Ishikawa (cell line): ENCODE results near the gene HOXC6.
A peak's percentile ranks its signal among the peaks of the same experiment; 100 is the strongest.

ENCODE experiments used
- CEBPB ChIP-seq: IDR thresholded peaks from 2 replicates; pipeline ENCODE4 v1.6.1; 2012
- CREB1 ChIP-seq: IDR thresholded peaks from 2 replicates; pipeline ENCODE4 v1.6.1; 2012; ENCODE audit warnings: low read depth
- EGR1 ChIP-seq: IDR thresholded peaks from 2 replicates; pipeline ENCODE4 v1.6.1; 2012
- EP300 ChIP-seq: IDR thresholded peaks from 2 replicates; pipeline ENCODE4 v1.6.1; 2012; ENCODE audit warnings: borderline replicate concordance
- NFIC ChIP-seq: IDR thresholded peaks from 2 replicates; pipeline ENCODE4 v1.6.1; 2012
- RAD21 ChIP-seq: IDR thresholded peaks from 2 replicates; pipeline ENCODE4 v1.6.1; 2012; ENCODE audit warnings: low read depth
- TAF1 ChIP-seq: IDR thresholded peaks from 2 replicates; pipeline ENCODE4 v1.6.1; 2012; ENCODE audit warnings: low read depth, mild to moderate bottlenecking
- TCF12 ChIP-seq: IDR thresholded peaks from 2 replicates; pipeline ENCODE4 v1.6.1; 2012; ENCODE audit warnings: low read depth
- TEAD4 ChIP-seq: IDR thresholded peaks from 2 replicates; pipeline ENCODE4 v1.6.1; 2012
- YY1 ChIP-seq: IDR thresholded peaks from 2 replicates; pipeline ENCODE4 v1.6.1; 2012; ENCODE audit warnings: low read depth
- TF ChIP-seq, protein P1 (sequence below): IDR thresholded peaks from 2 replicates; pipeline ENCODE4 v1.6.1; 2012
- TF ChIP-seq, protein P2 (sequence below): IDR thresholded peaks from 2 replicates; pipeline ENCODE4 v1.6.1; 2012; ENCODE audit warnings: low read depth, mild to moderate bottlenecking
- TF ChIP-seq, protein P3 (sequence below): IDR thresholded peaks from 2 replicates; pipeline ENCODE4 v1.6.1; 2012

Gene HOXC6

DNA sequence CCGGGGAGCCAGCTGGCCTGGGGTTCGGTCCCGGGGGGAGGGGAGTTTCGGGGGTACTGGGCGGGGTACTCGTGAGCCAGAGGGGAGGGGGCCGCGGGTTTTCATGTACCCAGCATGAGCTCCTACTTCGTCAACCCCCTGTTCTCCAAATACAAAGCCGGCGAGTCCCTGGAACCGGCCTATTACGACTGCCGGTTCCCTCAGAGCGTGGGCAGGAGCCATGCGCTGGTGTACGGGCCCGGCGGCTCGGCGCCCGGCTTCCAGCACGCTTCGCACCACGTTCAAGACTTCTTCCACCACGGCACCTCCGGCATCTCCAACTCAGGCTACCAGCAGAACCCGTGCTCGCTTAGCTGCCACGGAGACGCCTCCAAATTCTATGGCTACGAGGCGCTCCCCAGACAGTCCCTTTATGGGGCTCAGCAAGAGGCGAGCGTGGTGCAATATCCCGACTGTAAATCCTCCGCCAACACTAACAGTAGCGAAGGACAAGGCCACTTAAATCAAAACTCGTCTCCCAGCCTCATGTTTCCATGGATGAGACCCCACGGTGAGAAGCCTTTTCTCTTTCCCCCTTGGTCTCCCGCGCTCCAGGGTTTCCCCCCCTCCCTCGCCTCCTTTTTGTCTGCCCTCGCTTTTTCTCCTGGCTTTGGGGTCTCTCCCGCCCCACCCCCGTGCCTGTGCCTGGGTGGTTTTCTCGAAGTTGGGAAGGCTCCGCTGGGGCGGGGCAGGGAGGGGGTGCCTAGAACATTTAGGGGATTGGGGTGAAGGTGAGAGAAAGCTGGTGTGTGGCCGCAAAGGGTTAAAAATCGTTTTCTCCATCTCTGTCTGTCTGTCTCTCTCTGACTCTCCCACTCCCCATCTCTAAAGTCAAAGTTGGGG is 18.8 kb upstream of the HOXC6 start:
- TF ChIP-seq EGR1: 0 out of 2 replicates have a peak, but pooled peaks have one; percentile 11
- TF ChIP-seq, protein P1, sequence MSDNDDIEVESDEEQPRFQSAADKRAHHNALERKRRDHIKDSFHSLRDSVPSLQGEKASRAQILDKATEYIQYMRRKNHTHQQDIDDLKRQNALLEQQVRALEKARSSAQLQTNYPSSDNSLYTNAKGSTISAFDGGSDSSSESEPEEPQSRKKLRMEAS: peak; percentile 57
- TF ChIP-seq, protein P2, sequence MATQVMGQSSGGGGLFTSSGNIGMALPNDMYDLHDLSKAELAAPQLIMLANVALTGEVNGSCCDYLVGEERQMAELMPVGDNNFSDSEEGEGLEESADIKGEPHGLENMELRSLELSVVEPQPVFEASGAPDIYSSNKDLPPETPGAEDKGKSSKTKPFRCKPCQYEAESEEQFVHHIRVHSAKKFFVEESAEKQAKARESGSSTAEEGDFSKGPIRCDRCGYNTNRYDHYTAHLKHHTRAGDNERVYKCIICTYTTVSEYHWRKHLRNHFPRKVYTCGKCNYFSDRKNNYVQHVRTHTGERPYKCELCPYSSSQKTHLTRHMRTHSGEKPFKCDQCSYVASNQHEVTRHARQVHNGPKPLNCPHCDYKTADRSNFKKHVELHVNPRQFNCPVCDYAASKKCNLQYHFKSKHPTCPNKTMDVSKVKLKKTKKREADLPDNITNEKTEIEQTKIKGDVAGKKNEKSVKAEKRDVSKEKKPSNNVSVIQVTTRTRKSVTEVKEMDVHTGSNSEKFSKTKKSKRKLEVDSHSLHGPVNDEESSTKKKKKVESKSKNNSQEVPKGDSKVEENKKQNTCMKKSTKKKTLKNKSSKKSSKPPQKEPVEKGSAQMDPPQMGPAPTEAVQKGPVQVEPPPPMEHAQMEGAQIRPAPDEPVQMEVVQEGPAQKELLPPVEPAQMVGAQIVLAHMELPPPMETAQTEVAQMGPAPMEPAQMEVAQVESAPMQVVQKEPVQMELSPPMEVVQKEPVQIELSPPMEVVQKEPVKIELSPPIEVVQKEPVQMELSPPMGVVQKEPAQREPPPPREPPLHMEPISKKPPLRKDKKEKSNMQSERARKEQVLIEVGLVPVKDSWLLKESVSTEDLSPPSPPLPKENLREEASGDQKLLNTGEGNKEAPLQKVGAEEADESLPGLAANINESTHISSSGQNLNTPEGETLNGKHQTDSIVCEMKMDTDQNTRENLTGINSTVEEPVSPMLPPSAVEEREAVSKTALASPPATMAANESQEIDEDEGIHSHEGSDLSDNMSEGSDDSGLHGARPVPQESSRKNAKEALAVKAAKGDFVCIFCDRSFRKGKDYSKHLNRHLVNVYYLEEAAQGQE: no peak

DNA sequence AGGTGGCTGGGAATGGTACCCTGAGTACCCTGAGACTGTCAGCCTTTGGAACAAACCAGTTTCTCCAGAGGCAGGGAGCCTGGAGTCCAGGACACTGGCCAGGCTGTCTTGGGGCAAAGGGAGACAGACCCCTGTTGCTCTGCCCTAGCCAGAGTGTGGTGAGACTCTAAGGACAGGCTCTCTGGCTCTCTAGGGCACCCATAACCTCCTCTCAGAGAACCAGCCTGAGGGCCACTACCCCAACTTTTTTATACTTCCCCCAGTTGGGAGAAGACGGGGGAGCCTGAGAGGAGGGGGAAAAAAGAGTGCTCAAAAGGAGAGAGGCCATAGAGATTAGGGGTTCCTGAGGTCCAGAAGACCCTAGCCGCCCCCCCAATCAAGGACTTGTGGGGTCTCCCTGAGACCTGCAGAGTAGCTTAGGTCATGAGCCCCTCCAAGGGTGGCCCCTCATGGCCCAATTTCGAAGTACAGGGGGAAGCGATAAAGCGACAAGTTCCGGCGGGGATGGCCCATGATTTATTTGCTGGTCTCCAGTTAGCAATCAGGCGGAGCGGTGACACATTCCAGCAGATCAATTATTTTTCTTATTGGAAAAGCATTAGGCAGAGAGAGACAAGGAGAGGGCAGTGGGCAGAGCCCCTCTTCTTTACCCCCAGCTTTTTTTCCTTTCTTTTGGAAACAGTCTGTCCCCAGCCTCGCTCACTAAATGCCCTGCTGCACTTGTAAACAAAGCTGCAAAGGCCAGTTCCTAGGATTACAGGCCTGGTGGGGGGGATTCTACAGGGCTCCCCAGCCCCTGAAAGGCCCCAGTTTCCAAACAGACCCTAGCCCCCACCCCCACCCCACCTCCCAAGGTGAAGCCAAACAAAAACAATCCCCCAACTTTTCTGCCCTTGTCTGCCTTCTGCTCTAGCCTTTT is 17.9 kb upstream of the HOXC6 start:
- TF ChIP-seq, protein P3, sequence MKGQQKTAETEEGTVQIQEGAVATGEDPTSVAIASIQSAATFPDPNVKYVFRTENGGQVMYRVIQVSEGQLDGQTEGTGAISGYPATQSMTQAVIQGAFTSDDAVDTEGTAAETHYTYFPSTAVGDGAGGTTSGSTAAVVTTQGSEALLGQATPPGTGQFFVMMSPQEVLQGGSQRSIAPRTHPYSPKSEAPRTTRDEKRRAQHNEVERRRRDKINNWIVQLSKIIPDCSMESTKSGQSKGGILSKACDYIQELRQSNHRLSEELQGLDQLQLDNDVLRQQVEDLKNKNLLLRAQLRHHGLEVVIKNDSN: no peak
- TF ChIP-seq RAD21 (no peak), YY1 (no peak), EP300 (no peak), NFIC (no peak), TCF12 (no peak), EGR1 (no peak)

DNA sequence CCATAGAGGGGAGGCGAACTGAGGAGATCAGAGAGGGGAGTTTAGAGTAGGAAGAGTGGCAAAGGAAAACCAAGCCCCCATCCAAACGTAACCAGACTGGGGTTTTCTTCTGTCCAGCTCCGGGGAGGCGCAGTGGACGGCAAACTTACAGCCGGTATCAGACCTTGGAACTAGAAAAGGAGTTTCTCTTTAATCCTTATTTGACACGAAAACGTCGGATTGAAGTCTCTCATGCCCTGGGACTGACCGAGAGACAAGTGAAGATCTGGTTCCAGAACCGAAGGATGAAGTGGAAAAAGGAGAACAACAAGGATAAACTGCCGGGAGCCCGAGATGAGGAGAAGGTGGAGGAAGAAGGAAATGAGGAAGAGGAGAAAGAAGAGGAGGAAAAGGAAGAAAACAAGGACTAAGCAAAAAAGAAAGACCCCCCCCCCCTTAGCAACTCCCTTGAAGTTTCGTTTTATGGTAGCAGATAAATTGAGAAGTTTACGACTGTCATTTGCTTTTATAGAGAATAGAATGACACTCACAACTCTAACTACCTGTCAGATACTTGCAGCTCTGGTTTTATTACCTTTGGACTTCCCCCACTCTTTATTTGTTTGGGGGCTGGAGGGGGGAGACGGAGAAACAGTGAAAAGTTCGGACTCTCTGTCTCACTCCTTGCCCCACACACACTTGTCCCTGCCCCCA is 17.1 kb upstream of the HOXC6 start:
- TF ChIP-seq CEBPB (no peak), TAF1 (no peak), RAD21 (no peak), TEAD4 (no peak)

DNA sequence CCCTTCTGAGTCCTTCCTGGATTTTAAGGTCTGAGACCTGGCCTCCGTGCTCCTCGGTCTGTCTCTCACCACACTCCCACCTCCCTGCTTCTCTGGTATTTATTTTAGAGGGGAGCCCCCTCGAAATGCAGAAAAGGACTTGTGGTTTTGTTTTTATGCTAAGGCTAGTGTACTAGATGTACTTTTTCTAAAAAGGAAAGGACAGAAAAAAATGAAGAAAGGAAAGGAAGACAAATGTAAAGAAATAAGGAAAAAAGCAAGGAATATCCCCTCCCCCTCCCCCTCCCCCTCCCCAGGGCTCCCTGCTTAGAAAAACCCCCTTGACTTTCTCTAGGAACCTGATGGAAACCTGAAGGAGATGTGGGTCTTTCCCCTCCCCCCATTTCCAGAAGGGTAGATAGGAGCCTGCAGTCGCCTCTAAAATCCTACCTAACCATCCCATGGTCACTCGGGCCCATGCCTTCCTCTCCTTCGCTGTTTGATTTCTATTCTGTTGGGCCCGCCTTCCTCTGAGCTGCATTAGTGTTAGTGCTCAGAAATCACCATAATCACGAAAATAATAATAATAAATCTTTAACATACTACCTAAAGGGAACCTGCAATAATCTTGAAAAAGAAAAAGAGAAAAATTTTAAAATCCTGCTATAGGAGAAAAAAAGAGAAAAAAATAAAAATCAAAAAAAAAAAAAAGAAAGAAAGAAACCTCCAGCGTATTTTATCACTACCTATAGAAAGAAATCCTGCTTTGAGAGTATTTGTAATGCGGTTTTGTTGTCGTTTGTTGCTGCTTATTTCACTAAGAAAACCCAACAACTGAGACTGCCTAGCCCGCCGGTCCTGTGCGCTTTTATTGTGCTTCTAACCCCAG is 16.3 kb upstream of the HOXC6 start:
- TF ChIP-seq, protein P3: no peak
- TF ChIP-seq CREB1 (no peak), EP300 (no peak), TCF12 (no peak), RAD21 (no peak), TEAD4 (no peak)
- TF ChIP-seq, protein P1: no peak
- TF ChIP-seq, protein P2: no peak

DNA sequence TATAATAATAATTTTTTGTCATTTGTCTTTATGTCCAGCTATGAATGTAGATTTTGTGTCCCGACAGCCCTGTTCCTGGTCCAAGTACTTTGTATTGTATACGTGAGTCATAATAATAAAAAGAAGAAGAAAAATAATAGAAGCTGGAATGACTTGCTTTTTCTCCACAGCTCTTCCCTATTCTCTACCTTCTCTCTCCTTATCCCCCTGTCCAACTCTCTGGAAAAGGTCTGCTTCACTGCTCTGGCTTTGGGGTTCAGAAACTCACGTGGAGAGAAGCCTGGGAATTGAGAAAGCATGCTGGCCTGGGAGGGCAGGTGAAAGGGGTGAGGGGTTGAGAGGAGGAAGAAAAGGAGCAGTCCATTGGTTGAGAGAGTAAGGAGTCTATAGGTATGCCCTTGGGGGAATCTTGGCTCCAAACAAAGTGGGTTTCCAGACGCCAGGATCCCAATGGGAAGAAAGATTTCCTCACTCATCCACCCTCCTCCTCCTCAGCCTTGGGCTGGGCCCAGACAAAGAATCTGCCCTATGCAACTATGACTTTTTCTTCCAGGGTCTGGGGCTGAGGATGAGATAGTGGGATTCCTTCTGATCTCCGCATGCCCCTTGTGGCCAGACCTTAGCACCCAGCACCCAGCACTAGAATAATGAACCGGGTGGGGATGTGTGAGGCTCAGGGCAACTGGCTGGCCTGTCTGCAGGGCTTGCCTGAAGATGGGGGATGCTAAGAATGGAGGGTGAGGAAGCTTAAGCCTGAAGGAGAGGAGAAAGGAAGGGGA is 15.4 kb upstream of the HOXC6 start:
- no peak for TF ChIP-seq RAD21
